HepG2 (cell line): ENCODE results near the gene IGLL1.

ENCODE experiments used
- CEBPB ChIP-seq: IDR thresholded peaks from 2 replicates; pipeline ENCODE4 v1.6.1; 2011; ENCODE audit warnings: low read depth, low read length, improper control_type of control experiment, borderline replicate concordance
- CTCF ChIP-seq: sonication (generic); formaldehyde crosslinking; IDR thresholded peaks from 2 replicates; pipeline ENCODE4 v1.5.0; 2020; ENCODE audit warnings: mild to moderate bottlenecking, missing genetic modification reagents, moderate library complexity
- EZH2 ChIP-seq: conservative IDR thresholded peaks from 2 replicates; pipeline ENCODE4 v1.6.1; 2012; ENCODE audit warnings: mild to moderate bottlenecking, low read depth, low read length, moderate library complexity
- MBNL3 ChIP-seq: fragments of 250-450 bp; sonication (Bioruptor Pico); conservative IDR thresholded peaks from 2 replicates; pipeline ENCODE4 v1.8.0; 2022; ENCODE audit warnings: mild to moderate bottlenecking, inconsistent platforms
- MXD1 ChIP-seq: sonication (generic); formaldehyde crosslinking; IDR thresholded peaks from 2 replicates; pipeline ENCODE4 v1.4.0; 2020; ENCODE audit warnings: mild to moderate bottlenecking, missing genetic modification reagents
- NFRKB ChIP-seq: fragments of 450-650 bp; IDR thresholded peaks from 2 replicates; pipeline ENCODE4 v1.6.1; 2017
- NONO ChIP-seq, 2 experiments: fragments of 450-650 bp in 1 of 2; sonication (generic) in 1 of 2; formaldehyde crosslinking in 1 of 2; IDR thresholded peaks in 1 of 2; conservative IDR thresholded peaks in 1 of 2; 2 replicates each; pipeline versions ENCODE4 v1.6.1 to v1.8.0; 2017 to 2022; ENCODE audit warnings: mild to moderate bottlenecking in 1 of 2, missing genetic modification reagents in 1 of 2, moderate library complexity in 1 of 2
- POLR2A ChIP-seq, 2 experiments: IDR thresholded peaks; 2 replicates each; pipeline ENCODE4 v1.6.1; 2011; ENCODE audit warnings: low read depth in 2 of 2, low read length in 2 of 2, mild to moderate bottlenecking in 1 of 2, moderate library complexity in 1 of 2; ENCODE audit not compliant: insufficient read depth in 1 of 2
- ZBTB33 ChIP-seq: sonication (generic); formaldehyde crosslinking; IDR thresholded peaks from 2 replicates; pipeline ENCODE4 v1.4.0; 2020; ENCODE audit warnings: missing genetic modification reagents
- ZNF609 ChIP-seq: sonication (generic); formaldehyde crosslinking; IDR thresholded peaks from 2 replicates; pipeline ENCODE4 v1.4.0; 2020; ENCODE audit warnings: mild to moderate bottlenecking, missing genetic modification reagents, borderline replicate concordance
- ZNF616 ChIP-seq: sonication (generic); formaldehyde crosslinking; IDR thresholded peaks from 2 replicates; pipeline ENCODE4 v1.5.0; 2020; ENCODE audit warnings: low read depth, mild to moderate bottlenecking, missing genetic modification reagents
- ZNF781 ChIP-seq: sonication (generic); formaldehyde crosslinking; IDR thresholded peaks from 2 replicates; pipeline ENCODE4 v1.5.1; 2020; ENCODE audit warnings: borderline replicate concordance, mild to moderate bottlenecking, missing genetic modification reagents; ENCODE audit errors: not compliant biosample characterization

GRCh38 chr22:23523713-23524112, 56.4 kb downstream of the IGLL1 start:
- TF ChIP-seq EZH2 (no peak), ZBTB33 (CRISPR knock-in tag) (no peak), MBNL3 (CRISPR knock-in tag) (no peak), ZNF609 (CRISPR knock-in tag) (no peak), NFRKB (no peak), CTCF (CRISPR knock-in tag) (no peak), ZNF616 (CRISPR knock-in tag) (no peak), CEBPB (no peak), ZNF781 (CRISPR knock-in tag) (no peak), MXD1 (CRISPR knock-in tag) (no peak), POLR2A (IDR thresholded peaks at IDR 0.05; ENCODE audit: insufficient read depth in 1 of 2, low read depth in 2 of 2, low read length in 2 of 2) (no peak), NONO (IDR thresholded peaks at IDR 0.05) (no peak), NONO (CRISPR knock-in tag; conservative IDR thresholded peaks at IDR 0.05) (no peak)
